ENCODE measurements around the gene PCSK5.
A peak's percentile ranks its signal among the peaks of the same experiment; 100 is the strongest.

PCSK5 gene

DNA sequence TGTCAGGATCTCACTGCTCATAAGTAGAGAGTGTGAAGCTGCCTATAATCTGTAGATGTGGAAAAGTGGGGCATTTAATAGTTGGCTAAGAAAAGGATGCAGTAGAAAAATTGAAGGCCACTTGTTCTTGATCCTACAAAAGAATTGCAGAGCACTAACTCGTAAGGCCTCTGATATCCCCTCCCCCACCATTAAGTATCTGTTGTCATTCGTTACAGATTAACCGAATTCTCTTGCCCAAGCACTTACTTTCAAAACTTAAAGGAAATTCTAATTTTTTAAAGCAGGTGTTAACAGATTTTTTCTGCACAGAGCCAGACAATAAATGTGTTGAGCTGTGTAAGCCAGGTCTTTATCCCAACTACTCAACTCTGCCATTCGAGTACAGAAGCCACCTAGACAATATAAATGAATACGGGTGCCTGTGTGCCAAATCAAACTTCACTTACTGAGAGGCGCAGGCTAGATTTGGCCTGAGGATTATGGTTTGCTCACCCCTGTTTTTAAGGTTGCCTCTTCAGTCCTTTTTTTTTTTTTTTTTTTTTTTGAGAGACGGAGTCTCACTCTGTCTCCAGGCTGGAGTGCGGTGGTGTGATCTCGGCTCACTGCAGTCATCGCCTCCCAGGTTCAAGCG is 268.9 kb downstream of the PCSK5 start:
- DNase-seq (ENCODE audit: low read depth) = no peak
- TF ChIP-seq, protein P1, sequence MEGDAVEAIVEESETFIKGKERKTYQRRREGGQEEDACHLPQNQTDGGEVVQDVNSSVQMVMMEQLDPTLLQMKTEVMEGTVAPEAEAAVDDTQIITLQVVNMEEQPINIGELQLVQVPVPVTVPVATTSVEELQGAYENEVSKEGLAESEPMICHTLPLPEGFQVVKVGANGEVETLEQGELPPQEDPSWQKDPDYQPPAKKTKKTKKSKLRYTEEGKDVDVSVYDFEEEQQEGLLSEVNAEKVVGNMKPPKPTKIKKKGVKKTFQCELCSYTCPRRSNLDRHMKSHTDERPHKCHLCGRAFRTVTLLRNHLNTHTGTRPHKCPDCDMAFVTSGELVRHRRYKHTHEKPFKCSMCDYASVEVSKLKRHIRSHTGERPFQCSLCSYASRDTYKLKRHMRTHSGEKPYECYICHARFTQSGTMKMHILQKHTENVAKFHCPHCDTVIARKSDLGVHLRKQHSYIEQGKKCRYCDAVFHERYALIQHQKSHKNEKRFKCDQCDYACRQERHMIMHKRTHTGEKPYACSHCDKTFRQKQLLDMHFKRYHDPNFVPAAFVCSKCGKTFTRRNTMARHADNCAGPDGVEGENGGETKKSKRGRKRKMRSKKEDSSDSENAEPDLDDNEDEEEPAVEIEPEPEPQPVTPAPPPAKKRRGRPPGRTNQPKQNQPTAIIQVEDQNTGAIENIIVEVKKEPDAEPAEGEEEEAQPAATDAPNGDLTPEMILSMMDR (conservative IDR thresholded peaks at IDR 0.05; ENCODE audit: low read depth, low read length) = no peak
- H3K4me3 ChIP-seq (ENCODE audit: low read depth, low read length) = no peak overlapping the region

GRCh38 chr9:76161106-76161505 is 270.6 kb downstream of the PCSK5 start:
- no peak overlapping the region for H3K4me3 ChIP-seq (ENCODE audit: low read depth, low read length)
- DNase-seq (ENCODE audit: low read depth) = no peak
- TF ChIP-seq, protein P1 (conservative IDR thresholded peaks at IDR 0.05; ENCODE audit: low read depth, low read length) = no peak

GRCh38 chr9:76161541-76161940 is 271.1 kb downstream of the PCSK5 start:
- TF ChIP-seq, protein P1 (conservative IDR thresholded peaks at IDR 0.05; ENCODE audit: low read depth, low read length) = no peak
- H3K4me3 ChIP-seq (ENCODE audit: low read depth, low read length) = no peak overlapping the region
- DNase-seq (ENCODE audit: low read depth) = peak; percentile 89

DNA sequence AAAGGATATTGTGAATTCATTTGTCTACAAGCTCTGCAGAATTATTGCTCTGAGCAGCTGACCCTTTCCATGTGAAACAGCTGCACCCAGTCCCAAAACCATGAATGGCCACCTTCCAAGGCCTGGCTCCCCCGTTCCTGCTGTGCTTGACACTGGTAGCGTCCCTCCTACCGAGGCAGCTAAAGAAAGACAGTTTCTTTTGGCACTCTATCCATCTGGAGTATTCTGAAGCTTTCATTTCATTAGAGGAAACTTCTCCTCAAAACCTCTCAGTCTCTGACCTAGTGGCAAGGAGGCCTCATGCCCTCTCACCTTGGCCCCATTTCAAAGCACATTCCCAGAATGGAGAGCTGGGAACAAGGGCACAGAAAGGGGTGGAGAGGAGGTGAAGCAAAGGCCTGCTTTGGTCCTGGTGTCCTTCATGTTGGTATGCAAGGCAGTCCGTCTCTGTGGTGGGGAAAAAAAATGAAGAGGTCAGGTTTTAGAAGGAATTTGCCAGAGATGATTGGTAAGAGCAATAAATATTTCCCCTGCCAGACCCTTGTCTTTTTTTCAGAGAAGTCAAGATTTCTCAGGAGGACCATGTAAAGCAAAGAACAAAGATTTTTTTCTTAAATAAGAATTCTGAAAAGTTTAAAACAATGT is 271.7 kb downstream of the PCSK5 start:
- H3K4me3 ChIP-seq (ENCODE audit: low read depth, low read length) = no peak overlapping the region
- TF ChIP-seq, protein P1 (conservative IDR thresholded peaks at IDR 0.05; ENCODE audit: low read depth, low read length) = no peak
- peak; percentile 67 for DNase-seq (ENCODE audit: low read depth)

GRCh38 chr9:76162751-76163500 is 272.5 kb downstream of the PCSK5 start:
- peak; percentile 85 for DNase-seq (ENCODE audit: low read depth)
- no peak overlapping the region for H3K4me3 ChIP-seq (ENCODE audit: low read depth, low read length)
- TF ChIP-seq, protein P1 (conservative IDR thresholded peaks at IDR 0.05; ENCODE audit: low read depth, low read length) = no peak

- no peak overlapping the region for H3K4me3 ChIP-seq (ENCODE audit: low read depth, low read length)
- DNase-seq (ENCODE audit: low read depth) = no peak
- TF ChIP-seq, protein P1 (conservative IDR thresholded peaks at IDR 0.05; ENCODE audit: low read depth, low read length) = no peak
Measured at GRCh38 chr9:76166526-76166925, 276.1 kb downstream of the PCSK5 start.

All from choroid plexus epithelial cell (primary cell).